Measurements from ENCODE around the gene NEMP2. TPM values are rescaled to one million over a fixed set of nuclear protein-coding genes. Genes with fewer than 3 reads are reported as not detected.

NEMP2 gene
- total RNA-seq, 4 donors from 2014 or later = 5.6 to 9.0 (median 7.3) TPM

GRCh38 chr2:190561094-190561493 lies 26.6 kb upstream of the NEMP2 start:
- intact Hi-C loops (cut with DNase I) = no loop called here
- Histone ChIP-seq H3K27me3 (no peaks in the 10 kb centered on the region), H3K4me1 (peaks cover 0 to 4% of the 10 kb centered on the region in 2 donors), H3K36me3 (no peaks in the 10 kb centered on the region), H3K9me3 (no peaks in the 10 kb centered on the region), H3K4me3 (replicated peaks in 1 of 3) (no peak overlapping the region), H3K27ac (no peak overlapping the region)
- no peak for TF ChIP-seq CTCF (IDR thresholded peaks at IDR 0.05)
- no peak for TF ChIP-seq POLR2A (IDR thresholded peaks at IDR 0.05)
- DNase-seq = no peak
- 93 to 97% methylated on average over 3 of the region's 3 CpGs for WGBS, 2 donors

- H3K27me3 ChIP-seq = no peaks in the 10 kb centered on the region
- 50 to 76% methylated on average over 5 to 6 of the region's 7 CpGs for WGBS, 2 donors
- H3K4me1 ChIP-seq = no peaks in the 10 kb centered on the region
- no peaks in the 10 kb centered on the region for H3K36me3 ChIP-seq
- H3K27ac ChIP-seq = no peak overlapping the region
- no peaks in the 10 kb centered on the region for H3K9me3 ChIP-seq
- no peak overlapping the region for H3K4me3 ChIP-seq (replicated peaks in 1 of 3)
- DNase-seq = no peak
- intact Hi-C loops (cut with DNase I) = no loop called here
- no peak for TF ChIP-seq CTCF (IDR thresholded peaks at IDR 0.05)
- no peak for TF ChIP-seq POLR2A (IDR thresholded peaks at IDR 0.05)
Measured at GRCh38 chr2:190554357-190555006, 20.0 kb upstream of the NEMP2 start.

- Histone ChIP-seq H3K9me3 (no peaks in the 10 kb centered on the region), H3K4me3 (replicated peaks in 1 of 3) (no peak overlapping the region), H3K27me3 (no peaks in the 10 kb centered on the region), H3K4me1 (no peaks in the 10 kb centered on the region), H3K27ac (no peak overlapping the region), H3K36me3 (no peaks in the 10 kb centered on the region)
- TF ChIP-seq CTCF (IDR thresholded peaks at IDR 0.05) = no peak
- no peak for TF ChIP-seq POLR2A (IDR thresholded peaks at IDR 0.05)
- DNase-seq = no peak
- WGBS, 2 donors = 94 to 100% methylated on average over 1 of the region's 1 CpG
- intact Hi-C loops (cut with DNase I) = no loop called here
Measured at GRCh38 chr2:190553254-190553653, 18.7 kb upstream of the NEMP2 start.

DNA sequence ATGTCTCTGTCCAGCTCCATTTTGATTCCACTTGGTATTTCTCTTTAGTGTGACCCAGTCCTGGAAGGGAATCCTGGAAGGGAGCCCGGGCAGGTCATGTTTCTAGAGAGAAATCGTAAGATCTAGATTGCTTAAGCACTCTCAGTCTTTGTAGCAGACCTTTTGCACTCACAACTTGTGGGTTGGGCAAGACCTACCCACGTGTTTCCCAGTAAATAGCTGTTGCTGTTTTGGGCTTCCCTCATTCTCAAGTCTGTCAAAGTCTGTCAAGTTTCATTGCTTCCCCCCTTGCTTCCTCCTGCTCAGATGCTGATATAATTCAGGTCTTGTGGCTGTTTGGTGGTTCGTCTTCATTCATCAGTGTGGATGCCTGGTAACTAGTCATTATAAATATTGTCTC lies 17.4 kb upstream of the NEMP2 start:
- DNase-seq = no peak
- TF ChIP-seq POLR2A (IDR thresholded peaks at IDR 0.05) (no peak), CTCF (IDR thresholded peaks at IDR 0.05) (no peak)
- H3K9me3 ChIP-seq = no peaks in the 10 kb centered on the region
- no peaks in the 10 kb centered on the region for H3K36me3 ChIP-seq
- no peak overlapping the region for H3K4me3 ChIP-seq (replicated peaks in 1 of 3)
- H3K4me1 ChIP-seq = no peaks in the 10 kb centered on the region
- intact Hi-C loops (cut with DNase I) = no loop called here
- H3K27ac ChIP-seq = no peak overlapping the region
- no peaks in the 10 kb centered on the region for H3K27me3 ChIP-seq
- WGBS, 2 donors = 74 to 81% methylated on average over 4 of the region's 4 CpGs

DNA sequence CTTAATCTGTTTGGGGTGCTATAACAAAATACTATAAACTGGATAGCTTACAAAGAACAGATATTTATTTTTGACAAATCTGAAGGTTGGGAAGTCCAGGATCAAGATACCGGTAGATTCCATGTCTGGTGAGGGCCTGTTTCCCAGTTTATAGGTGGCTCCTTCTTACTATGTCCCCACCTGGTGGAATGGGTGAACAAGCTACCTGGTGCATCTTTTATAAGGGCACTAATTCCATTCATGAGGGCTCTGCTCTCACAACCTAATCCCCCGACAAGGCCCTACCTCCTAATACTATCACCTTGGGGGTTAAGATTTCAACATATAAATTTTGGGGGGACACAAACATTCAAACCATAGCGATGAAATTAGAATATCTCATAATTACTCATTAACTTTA lies 15.6 kb upstream of the NEMP2 start:
- H3K9me3 ChIP-seq = no peaks in the 10 kb centered on the region
- no peaks in the 10 kb centered on the region for H3K27me3 ChIP-seq
- H3K4me3 ChIP-seq (replicated peaks in 1 of 3) = no peak overlapping the region
- H3K4me1 ChIP-seq = no peaks in the 10 kb centered on the region
- no peak for DNase-seq
- 97% methylated on average over 3 of the region's 3 CpGs for WGBS, 2 donors
- H3K36me3 ChIP-seq = no peaks in the 10 kb centered on the region
- intact Hi-C loops (cut with DNase I) = no loop called here
- TF ChIP-seq POLR2A (IDR thresholded peaks at IDR 0.05) (no peak), CTCF (IDR thresholded peaks at IDR 0.05) (no peak)
- H3K27ac ChIP-seq = no peak overlapping the region

Data from thyroid gland (tissue), 4 donors.